GM12878 (cell line): ENCODE data around the gene DTX3. TPM values are rescaled to one million over a fixed set of nuclear protein-coding genes. Genes with fewer than 3 reads are reported as not detected.

Source experiments
- ATAC-seq: fragments of 200-7000 bp; cut with Tn5 transposase; 3 replicates; pipeline ENCODE4 v1.9.1; 2020; ENCODE audit warnings: mild to moderate bottlenecking, moderate library complexity
- BruUV-seq: library from RNA; stranded (reverse); fragments of 400-500 nt; replicated peaks from 2 replicates; lab custom pipeline; 2021; lab: Mats Ljungman, UMichigan
- CTCF ChIA-PET: fragments of 300-600 bp; sonication (Branson Sonifier 250); formaldehyde crosslinking; extraction: SDS; loops from one replicate; lab custom pipeline; 2021; ENCODE audit warnings: inconsistent platforms; lab: Yijun Ruan, JAX
- POLR2A ChIA-PET: fragments of 350-600 bp; formaldehyde crosslinking; extraction: SDS; loops from one replicate; lab custom pipeline; 2021; ENCODE audit warnings: inconsistent platforms; lab: Charles Lee
- RAD21 ChIA-PET: fragments of 300-600 bp; sonication (Branson Sonifier 250); formaldehyde crosslinking; loops from one replicate; lab custom pipeline; 2023; ENCODE audit warnings: antibody characterized with exemption; ENCODE audit not compliant: unreplicated experiment; lab: Charles Lee
- SMC1A ChIA-PET: fragments of 300-600 bp; sonication (Branson Sonifier 250); formaldehyde crosslinking; loops from one replicate; lab custom pipeline; 2023; ENCODE audit not compliant: unreplicated experiment, uncharacterized antibody; lab: Charles Lee
- DNase-seq: peaks from one replicate; pipeline ENCODE4 v3.0.0-alpha.2; 2011; ENCODE audit warnings: low read depth, low spot score
- FAIRE-seq: peaks from 3 replicates; lab custom pipeline; 2011; peaks lifted over from hg19 to GRCh38; lab: Jason Lieb, UNC
- H2AFZ ChIP-seq: 2 replicates; pipeline ENCODE4 v1.6.0; 2011; ENCODE audit warnings: low read depth, low read length, control low read depth; ENCODE audit not compliant: control insufficient read depth
- H3K27ac ChIP-seq: 2 replicates; pipeline ENCODE4 v1.5.1; 2011; ENCODE audit warnings: control low read depth; ENCODE audit not compliant: control insufficient read depth, insufficient read depth
- H3K27me3 ChIP-seq, 2 experiments: replicated peaks in 1 of 2; 2 replicates each; pipeline versions ENCODE4 v1.6.0 to v1.6.1; 2011; ENCODE audit warnings: low read length in 1 of 2; ENCODE audit not compliant: control insufficient read depth in 2 of 2, insufficient read depth in 2 of 2
- H3K36me3 ChIP-seq, 2 experiments: 2 replicates each; pipeline ENCODE4 v1.5.1; 2011; ENCODE audit warnings: low read length in 1 of 2; ENCODE audit not compliant: control insufficient read depth in 2 of 2, insufficient read depth in 2 of 2
- H3K4me1 ChIP-seq: 2 replicates; pipeline ENCODE4 v1.6.1; 2011; ENCODE audit warnings: mild to moderate bottlenecking, low read length, moderate library complexity, mixed read lengths; ENCODE audit not compliant: control insufficient read depth, insufficient read depth
- H3K4me2 ChIP-seq: 2 replicates; pipeline ENCODE4 v1.6.0; 2011; ENCODE audit warnings: control low read depth; ENCODE audit not compliant: control insufficient read depth, insufficient read depth
- H3K4me3 ChIP-seq: fragments of 200-600 bp; sonication (generic); 2 replicates; pipeline ENCODE4 v1.5.1; 2016
- H3K79me2 ChIP-seq: 2 replicates; pipeline ENCODE4 v1.6.0; 2011; ENCODE audit warnings: low read length; ENCODE audit not compliant: control insufficient read depth, insufficient read depth
- H3K9ac ChIP-seq: 2 replicates; pipeline ENCODE4 v1.8.0; 2011; ENCODE audit warnings: low read length, control low read depth, mixed read lengths; ENCODE audit not compliant: control insufficient read depth, insufficient read depth
- H3K9me3 ChIP-seq: replicated peaks from 3 replicates; pipeline ENCODE4 v1.5.1; 2011; ENCODE audit warnings: mild to moderate bottlenecking, low read length; ENCODE audit not compliant: control insufficient read depth, insufficient read depth
- H4K20me1 ChIP-seq: 2 replicates; pipeline ENCODE4 v1.6.0; 2011; ENCODE audit not compliant: control insufficient read depth, insufficient read depth
- CTCF ChIP-seq, 3 experiments: IDR thresholded peaks in 2 of 3; conservative IDR thresholded peaks in 1 of 3; 2 replicates each; pipeline ENCODE4 v1.5.1; 2011; ENCODE audit warnings: low read depth in 3 of 3, low read length in 3 of 3, mild to moderate bottlenecking in 3 of 3, control low read depth in 2 of 3, moderate library complexity in 2 of 3, inconsistent platforms in 1 of 3, mixed read lengths in 1 of 3; ENCODE audit not compliant: control insufficient read depth in 2 of 3, insufficient read depth in 1 of 3; ENCODE audit errors: extremely low read depth in 1 of 3
- FOS ChIP-seq: IDR thresholded peaks from 3 replicates; pipeline ENCODE4 v1.6.1; 2011; ENCODE audit warnings: borderline replicate concordance; ENCODE audit not compliant: insufficient read length; ENCODE audit errors: extremely low read depth
- KLF5 ChIP-seq: fragments of 450-650 bp; IDR thresholded peaks from 2 replicates; pipeline ENCODE4 v1.6.1; 2014; ENCODE audit warnings: mild to moderate bottlenecking; ENCODE audit not compliant: partially characterized antibody
- NFYB ChIP-seq: IDR thresholded peaks from 2 replicates; pipeline ENCODE4 v1.6.1; 2011; ENCODE audit warnings: low read depth, mild to moderate bottlenecking, low read length, improper control_type of control experiment, moderate library complexity; ENCODE audit not compliant: insufficient read depth
- NKRF ChIP-seq: fragments of 450-650 bp; conservative IDR thresholded peaks from 2 replicates; pipeline ENCODE4 v1.6.1; 2017; ENCODE audit warnings: mild to moderate bottlenecking, moderate library complexity
- PKNOX1 ChIP-seq: fragments of 450-650 bp; IDR thresholded peaks from 2 replicates; pipeline ENCODE4 v1.6.1; 2016; ENCODE audit warnings: mild to moderate bottlenecking
- RELA ChIP-seq: fragments of 450-650 bp; IDR thresholded peaks from 2 replicates; pipeline ENCODE4 v1.8.0; 2014; ENCODE audit warnings: borderline replicate concordance; ENCODE audit not compliant: partially characterized antibody
- SPI1 ChIP-seq: IDR thresholded peaks from 2 replicates; pipeline ENCODE4 v1.6.1; 2011; ENCODE audit warnings: low read depth, mild to moderate bottlenecking, low read length, moderate library complexity, borderline replicate concordance; ENCODE audit not compliant: insufficient read depth
- STAT1 ChIP-seq: fragments of 450-650 bp; conservative IDR thresholded peaks from 2 replicates; pipeline ENCODE4 v1.6.1; 2014; ENCODE audit warnings: antibody characterized with exemption, mild to moderate bottlenecking
- ZBTB11 ChIP-seq: fragments of 450-650 bp; formaldehyde crosslinking; IDR thresholded peaks from 2 replicates; pipeline ENCODE4 v1.5.0; 2022; ENCODE audit warnings: mild to moderate bottlenecking, missing genetic modification characterization
- ZNF384 ChIP-seq: IDR thresholded peaks from 2 replicates; pipeline ENCODE4 v1.6.1; 2012; ENCODE audit warnings: low read depth, mild to moderate bottlenecking, low read length, improper control_type of control experiment, borderline replicate concordance
- WGBS: methylation state at CpG from one replicate; pipeline ENCODE4 v1.1.6; 2016; ENCODE audit warnings: low lambda C conversion rate; ENCODE audit not compliant: insufficient replicate concordance, insufficient coverage; ENCODE audit errors: missing lambda C conversion rate; 5-methylcytosine and 5-hydroxymethylcytosine counted together
- in situ Hi-C: fragments of 300-500 bp; cut with MboI; formaldehyde crosslinking; loops from 9 replicates; pipeline ENCODE4 v1.14.3; 2018; ENCODE audit warnings: mixed read lengths
- intact Hi-C: fragments of 100-400 bp; cut with micrococcal nuclease; formaldehyde crosslinking; loops from one replicate; pipeline ENCODE4 v1.14.2; 2022; ENCODE audit not compliant: unreplicated experiment
- polyA plus RNA-seq, 11 experiments: library from polyadenylated mRNA; depleted of rRNA in 4 of 11; unstranded in 6 of 11; stranded (reverse) in 5 of 11; fragments of >200 nt; fragmentation: Nextera tagmentation in 4 of 11; fragmentation: Illumina TruSeq in 1 of 11; extraction: Ambion mirVana in 4 of 11; extraction: Trizol in 1 of 11; gene quantifications; 1 replicate in 1 of 11; 2 replicates in 10 of 11; pipeline versions ENCODE4 v1.2.1 to v1.2.3, GENCODE V29; 2011 to 2016; ENCODE audit warnings: inconsistent platforms in 2 of 11, missing spikeins in 2 of 11, low read depth in 1 of 11
- total RNA-seq, 4 experiments: library from RNA; depleted of rRNA in 3 of 4; stranded (reverse); fragments of >200 nt in 3 of 4; fragmentation: Illumina TruSeq in 1 of 4; extraction: Trizol in 1 of 4; gene quantifications; 2 replicates each; pipeline versions ENCODE4 v1.2.1 to v1.2.3, GENCODE V29; 2013 to 2021

DTX3 gene
- total and polyA plus RNA-seq, 10 of the 15 experiments (the other 5 are each of a cell fraction or from before 2014, with no cell fraction given), result 1.1 to 13.6 (median 5.6) TPM

- SMC1A ChIA-PET, result interaction anchor here (0.9 to 1.5 kb wide), 6 partner anchors 8 to 164 kb away, joined by 3 to 16 read pairs (median 4); no protein-coding TSS in a partner anchor
- WGBS, result 51% methylated on average over 9 of the region's 9 CpGs
- in situ Hi-C loops (no loop called here), intact Hi-C loops (loop anchor here (5.0 kb wide), 1 partner anchor 165 kb away; the partner anchor contains the start of genes GLI1 and INHBE)
- H2AFZ ChIP-seq, result no peak overlapping the region
- H3K4me1 ChIP-seq, result peaks cover 6% of the 10 kb centered on the region
- CTCF ChIA-PET, result interaction anchor here (0.8 to 7.8 kb wide), 4 partner anchors 8 to 164 kb away, joined by 3 to 119 read pairs (median 10); no protein-coding TSS in a partner anchor
- H3K36me3 ChIP-seq, result no peaks in the 10 kb centered on the region
- no peak overlapping the region for H3K4me2 ChIP-seq
- no TSS peak for BruUV-seq
- no peak overlapping the region for H3K4me3 ChIP-seq
- peaks cover 30 to 31% of the 10 kb centered on the region in 2 experiments; a peak in 3 of 4 replicates for H3K27me3 ChIP-seq
- TF ChIP-seq STAT1 (no peak), ZBTB11 (CRISPR knock-in tag) (no peak), ZNF384 (no peak), FOS (no peak), PKNOX1 (no peak), KLF5 (no peak), CTCF (IDR thresholded peaks at IDR 0.05 in 2 of 3, conservative IDR thresholded peaks at IDR 0.05 in 1 of 3; ENCODE audit: control insufficient read depth in 2 of 3, extremely low read depth in 1 of 3, insufficient read depth in 1 of 3, low read depth in 3 of 3, low read length in 3 of 3) (no peak), NKRF (no peak), SPI1 (no peak), RELA (no peak), NFYB (no peak)
- H3K79me2 ChIP-seq, result no peaks in the 10 kb centered on the region
- H4K20me1 ChIP-seq, result no peaks in the 10 kb centered on the region
- RAD21 ChIA-PET, result interaction anchor here (1.1 to 2.0 kb wide), 3 partner anchors 37 to 164 kb away, joined by 3 to 12 read pairs (median 3); no protein-coding TSS in a partner anchor
- H3K9me3 ChIP-seq, result no peaks in the 10 kb centered on the region
- ATAC-seq (no peak), FAIRE-seq (no peak), DNase-seq (no peak)
- POLR2A ChIA-PET, result no interaction called here
- H3K9ac ChIP-seq, result no peak overlapping the region
- no peak overlapping the region for H3K27ac ChIP-seq
Measured at GRCh38 chr12:57622293-57623245, 17.9 kb downstream of the DTX3 start.
